Measurements from ENCODE around the gene ATP6V0A4.

- TF ChIP-seq CTCF (IDR thresholded peaks at IDR 0.05; ENCODE audit: insufficient read depth, low read depth, low read length) (no peak), EZH2 (IDR thresholded peaks at IDR 0.05; ENCODE audit: insufficient read depth, low read length) (no peak)
Measured at GRCh38 chr7:138729444-138729843, 68.6 kb downstream of the ATP6V0A4 start.

Data from astrocyte (in vitro differentiated cells and primary cell).